C4-2B (cell line): Measurements from ENCODE around the gene PPP1R36.
"Not testable (repeated sequence)": the region's sequence is repeated elsewhere in the genome, so short reads cannot be mapped to it uniquely, and the experiment has no call there.

Experiments
- H3K27ac ChIP-seq: fragments of 450-650 bp; 2 replicates; pipeline ENCODE4 v1.5.1; 2017
- CTCF ChIP-seq: fragments of 450-650 bp; conservative IDR thresholded peaks from 2 replicates; pipeline ENCODE4 v1.5.1; 2017; ENCODE audit warnings: mild to moderate bottlenecking
- ZFX ChIP-seq: fragments of 450-650 bp; IDR thresholded peaks from 2 replicates; pipeline ENCODE4 v1.6.1; 2017

The PPP1R36 gene

DNA sequence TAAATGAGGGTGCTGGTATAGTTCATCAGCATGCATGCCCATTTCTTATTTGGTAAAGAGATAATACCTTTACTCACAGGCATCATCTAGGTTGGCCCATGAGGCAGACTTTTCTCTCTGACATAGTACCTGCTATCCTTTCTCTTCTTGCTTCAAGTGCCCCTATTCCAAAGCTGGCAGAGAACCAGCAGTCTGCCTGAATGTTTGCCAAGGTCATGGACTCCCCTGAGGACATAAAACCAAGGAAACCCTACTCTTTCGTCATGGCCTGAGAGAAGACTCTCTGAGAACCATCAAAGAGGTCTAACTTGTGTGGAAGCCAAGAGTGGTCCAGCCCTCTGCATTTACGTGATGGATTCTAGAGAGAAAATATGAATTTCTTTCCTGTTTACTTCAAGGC, 11.9 kb downstream of the PPP1R36 start:
- no peak overlapping the region for H3K27ac ChIP-seq
- no peak for TF ChIP-seq CTCF
- TF ChIP-seq ZFX, result no peak

DNA sequence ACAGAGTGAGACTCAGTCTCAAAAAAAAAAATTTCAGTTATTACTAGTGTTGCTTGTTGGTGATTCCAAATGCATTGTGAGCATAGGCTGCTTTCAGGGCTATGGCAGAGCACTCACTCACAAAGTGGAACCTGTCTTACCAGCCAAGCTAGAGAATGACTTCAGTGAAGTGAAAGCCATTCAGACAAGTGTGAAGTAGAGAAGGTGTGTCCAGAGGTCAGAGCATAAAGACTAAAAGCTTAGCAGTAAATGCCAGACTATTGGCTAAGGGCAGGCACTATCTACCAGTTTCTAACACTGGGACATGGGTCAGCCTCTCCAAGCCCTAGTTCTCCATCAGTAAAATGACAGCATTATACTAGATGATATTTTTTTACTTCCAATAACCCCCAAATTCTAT, 12.7 kb downstream of the PPP1R36 start:
- TF ChIP-seq ZFX (no peak), CTCF (no peak)

GRCh38 chr14:64563696-64564095, 13.9 kb downstream of the PPP1R36 start:
- TF ChIP-seq CTCF, result no peak
- H3K27ac ChIP-seq, result no peak overlapping the region

More for the DNA sequence above, 12.7 kb downstream of the PPP1R36 start:
- no peak overlapping the region for H3K27ac ChIP-seq

DNA sequence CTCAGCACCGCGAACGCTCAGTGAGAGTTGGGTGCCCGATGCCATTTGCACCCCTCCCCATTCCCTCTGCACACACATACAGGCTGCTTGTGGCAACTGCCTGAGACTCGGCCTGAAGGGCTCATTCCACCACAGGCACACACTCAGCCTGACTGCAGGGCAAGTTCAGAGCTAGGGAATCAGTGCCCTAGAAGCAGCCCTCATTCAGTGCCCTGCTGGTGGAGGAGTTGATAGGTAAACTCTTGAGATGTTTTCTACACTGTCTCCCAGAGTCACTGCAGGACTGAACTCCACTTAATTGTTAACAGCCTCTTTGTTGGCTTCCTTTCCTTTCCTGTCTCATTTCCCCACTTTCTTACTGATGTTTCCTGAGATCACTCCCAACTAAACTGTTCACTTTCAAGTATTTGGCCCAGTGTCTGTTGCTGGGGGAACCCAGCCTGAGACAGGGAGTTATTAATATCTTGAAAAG, 16.9 kb downstream of the PPP1R36 start:
- no peak for TF ChIP-seq CTCF
- TF ChIP-seq ZFX, result no peak
- no peak overlapping the region for H3K27ac ChIP-seq

- no peak for TF ChIP-seq ZFX
- TF ChIP-seq CTCF, result no peak
- H3K27ac ChIP-seq, result no peak overlapping the region
Observed at GRCh38 chr14:64569138-64569631, 19.4 kb downstream of the PPP1R36 start.

DNA sequence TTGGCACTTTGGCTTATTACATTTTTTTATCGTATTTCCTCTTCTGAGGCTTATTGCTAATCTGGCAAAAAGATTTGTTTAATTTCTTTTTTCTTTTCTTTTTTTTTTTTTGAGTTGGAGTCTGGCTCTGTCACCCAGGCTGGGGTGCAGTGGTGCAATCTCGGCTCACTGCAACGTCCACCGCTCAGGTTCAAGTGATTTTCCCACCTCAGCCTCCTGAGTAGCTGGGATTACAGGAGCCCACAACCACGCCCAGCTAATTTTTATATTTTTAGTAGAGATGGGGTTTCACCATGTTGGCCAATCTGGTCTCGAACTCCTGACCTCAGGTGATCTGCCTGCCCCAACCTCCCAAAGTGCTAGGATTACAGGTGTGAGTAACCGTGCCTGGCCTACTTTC, 19.9 kb downstream of the PPP1R36 start:
- H3K27ac ChIP-seq, result not testable (repeated sequence)

DNA sequence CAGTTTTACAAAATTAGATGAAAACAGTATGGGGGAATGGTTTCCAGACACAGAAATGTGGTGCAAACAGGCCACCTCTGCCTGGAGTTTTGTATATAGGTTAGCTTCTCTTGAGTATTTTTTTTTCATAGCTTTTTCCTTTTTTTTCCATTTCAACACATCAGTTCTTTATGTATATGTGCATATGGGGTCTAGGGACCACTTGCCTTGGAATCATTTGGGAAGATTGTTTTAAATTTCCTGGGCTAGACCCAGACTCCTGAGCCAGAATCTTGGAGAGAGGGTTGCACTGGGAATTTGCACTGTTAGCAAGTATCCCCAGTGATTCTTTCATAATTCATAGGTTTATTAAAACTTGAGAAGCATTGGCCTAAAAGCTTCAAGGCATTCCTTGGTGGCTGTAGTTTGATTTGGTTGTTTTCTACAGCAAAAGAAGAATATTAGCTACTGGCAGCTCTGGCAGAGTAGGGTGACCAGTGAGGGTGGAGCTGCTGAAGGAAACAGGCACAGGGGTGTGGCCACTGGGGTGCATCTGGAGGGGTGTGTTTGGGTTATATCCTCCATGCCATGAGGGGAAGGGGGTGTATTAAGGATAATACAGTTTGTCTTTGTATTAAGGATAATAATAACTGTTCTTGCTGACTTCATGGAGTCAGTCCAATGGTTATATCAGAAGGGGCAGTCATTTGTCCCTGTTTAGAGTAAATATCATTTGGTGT, 22.8 kb downstream of the PPP1R36 start:
- TF ChIP-seq CTCF (no peak), ZFX (no peak)

GRCh38 chr14:64573109-64573508, 23.3 kb downstream of the PPP1R36 start:
- TF ChIP-seq CTCF (no peak), ZFX (no peak)

More for the DNA sequence above, 22.8 kb downstream of the PPP1R36 start:
- no peak overlapping the region for H3K27ac ChIP-seq

More at GRCh38 chr14:64573109-64573508, 23.3 kb downstream of the PPP1R36 start:
- H3K27ac ChIP-seq, result no peak overlapping the region
